GM08714 (cell line): Measurements from ENCODE around the gene LIPC.

ENCODE experiments used
- H3K4me3 ChIP-seq: fragments of 200-500 bp; sonication (Bioruptor generic); 2 replicates; pipeline ENCODE4 v1.5.1; 2014; ENCODE audit warnings: mild to moderate bottlenecking, low read length, inconsistent platforms
- ZNF274 ChIP-seq: IDR thresholded peaks from 2 replicates; pipeline ENCODE4 v1.6.1; 2012; ENCODE audit warnings: mild to moderate bottlenecking, low read depth, low read length

Gene LIPC

GRCh38 chr15:58490086-58490887, 58.5 kb downstream of the LIPC start:
- no peak overlapping the region for H3K4me3 ChIP-seq
- TF ChIP-seq ZNF274 = no peak

- no peak for TF ChIP-seq ZNF274
- no peak overlapping the region for H3K4me3 ChIP-seq
Measured at GRCh38 chr15:58490888-58491473, 59.2 kb downstream of the LIPC start.

- no peak overlapping the region for H3K4me3 ChIP-seq
- TF ChIP-seq ZNF274 = no peak
Measured at GRCh38 chr15:58491499-58492202, 59.9 kb downstream of the LIPC start.

GRCh38 chr15:58492661-58493397, 61.0 kb downstream of the LIPC start:
- no peak overlapping the region for H3K4me3 ChIP-seq
- no peak for TF ChIP-seq ZNF274

- TF ChIP-seq ZNF274 = no peak
- no peak overlapping the region for H3K4me3 ChIP-seq
Measured at GRCh38 chr15:58494567-58494966, 62.8 kb downstream of the LIPC start.

GRCh38 chr15:58495891-58496408, 64.2 kb downstream of the LIPC start:
- TF ChIP-seq ZNF274 = no peak
- no peak overlapping the region for H3K4me3 ChIP-seq

GRCh38 chr15:58497046-58497785, 65.4 kb downstream of the LIPC start:
- no peak overlapping the region for H3K4me3 ChIP-seq
- TF ChIP-seq ZNF274 = no peak

- TF ChIP-seq ZNF274 = no peak
- no peak overlapping the region for H3K4me3 ChIP-seq
Measured at GRCh38 chr15:58498821-58499580, 67.2 kb downstream of the LIPC start.

GRCh38 chr15:58501006-58501405, 69.2 kb downstream of the LIPC start:
- no peak for TF ChIP-seq ZNF274
- H3K4me3 ChIP-seq = no peak overlapping the region

- no peak overlapping the region for H3K4me3 ChIP-seq
- no peak for TF ChIP-seq ZNF274
Measured at GRCh38 chr15:58501636-58502188, 69.9 kb downstream of the LIPC start.

GRCh38 chr15:58503139-58504027, 71.6 kb downstream of the LIPC start:
- no peak overlapping the region for H3K4me3 ChIP-seq
- TF ChIP-seq ZNF274 = no peak
